ENCODE measurements around the gene ZCCHC17. TPM values are rescaled to one million over a fixed set of nuclear protein-coding genes. Genes with fewer than 3 reads are reported as not detected.

The ZCCHC17 gene
- total RNA-seq, 1 donor from 2014 or later = 19.7 TPM

Other genes with a start within 250 kb of the ZCCHC17 start
- 129 TPM for gene PUM1, start 231.3 kb upstream of the ZCCHC17 start, total RNA-seq
- gene NKAIN1, start 57.1 kb upstream of the ZCCHC17 start, total RNA-seq = 0.14 TPM
- gene SNRNP40, start 244 bp upstream of the ZCCHC17 start, total RNA-seq = 28.4 TPM
- 13.3 TPM for gene FABP3, start 76.0 kb downstream of the ZCCHC17 start, total RNA-seq
- gene SERINC2, start 116.2 kb downstream of the ZCCHC17 start, total RNA-seq = 122 TPM